Measurements from ENCODE around the gene GSTM2. TPM values are rescaled to one million over a fixed set of nuclear protein-coding genes. Genes with fewer than 3 reads are reported as not detected.

Gene GSTM2
- total RNA-seq, 1 experiment from 2014 or later: 14.9 TPM

GRCh38 chr1:109650609-109651008, 17.2 kb upstream of the GSTM2 start:
- Mint-ChIP-seq H3K4me1 (peaks cover 5 to 8% of the 10 kb centered on the region in 2 experiments; a peak in 3 of 4 replicates), H3K36me3 (ENCODE audit: insufficient read depth in 1 of 3, low read depth in 3 of 3) (no peaks in the 10 kb centered on the region; a peak in 1 of 7 replicates), H3K4me3 (no peak overlapping the region), H3K27me3 (ENCODE audit: low read depth) (peaks cover 44% of the 10 kb centered on the region), H3K27ac (no peak overlapping the region), H3K9me3 (peaks cover 5 to 11% of the 10 kb centered on the region in 2 experiments)
- peaks cover 2% of the 10 kb centered on the region for H3K23me2 ChIP-seq (ENCODE audit: insufficient read length, low read depth, low read length, poor library complexity, severe bottlenecking)
- H4K91ac ChIP-seq (ENCODE audit: insufficient read length, low read depth, low read length): no peak overlapping the region
- TF ChIP-seq CTCF (conservative IDR thresholded peaks at IDR 0.05): no peak
- WGBS (ENCODE audit: extremely low coverage, insufficient read length, low lambda C conversion rate): no CpG with 5 or more reads among the region's 3 CpGs
- no peak overlapping the region for H2BK20ac ChIP-seq (ENCODE audit: low read depth, low read length, poor library complexity, severe bottlenecking)
- no peak overlapping the region for H2BK5ac ChIP-seq (ENCODE audit: insufficient read length, low read length)
- H3K4me2 ChIP-seq (ENCODE audit: insufficient read depth, insufficient read length, low read length): no peak overlapping the region
- no peak overlapping the region for H3T11ph ChIP-seq (ENCODE audit: low read length)
- no peak overlapping the region for H2AFZ ChIP-seq (ENCODE audit: low read length)
- no peak overlapping the region for H3K18ac ChIP-seq (ENCODE audit: insufficient read length, low read depth, low read length)
- no peaks in the 10 kb centered on the region for H3K79me1 ChIP-seq (ENCODE audit: insufficient read depth, low read depth, low read length, poor library complexity, severe bottlenecking)
- H2AK5ac ChIP-seq (ENCODE audit: insufficient read length, low read length): no peak overlapping the region
- H3K4ac ChIP-seq (ENCODE audit: low read depth, low read length): no peak overlapping the region
- no peak overlapping the region for H3K56ac ChIP-seq (ENCODE audit: insufficient read length, low read depth, low read length)
- no peak overlapping the region for H4K8ac ChIP-seq (replicated peaks; ENCODE audit: insufficient read length, low read depth, low read length)
- H3K14ac ChIP-seq (ENCODE audit: insufficient read depth, low read length): no peak overlapping the region
- no peak overlapping the region for H4K5ac ChIP-seq (ENCODE audit: insufficient read length, low read depth, low read length)
- H3K23ac ChIP-seq (ENCODE audit: insufficient read length, low read depth, low read length): no peak overlapping the region
- H2BK120ac ChIP-seq (ENCODE audit: low read depth, low read length, poor library complexity, severe bottlenecking): no peak overlapping the region
- no peaks in the 10 kb centered on the region for H3K27me3 ChIP-seq (ENCODE audit: insufficient read depth, low read length)
- H3K27ac ChIP-seq (ENCODE audit: insufficient read length, low read depth, low read length): no peak overlapping the region
- no peak overlapping the region for H2BK15ac ChIP-seq (ENCODE audit: low read depth, low read length)
- no peaks in the 10 kb centered on the region for H4K20me1 ChIP-seq (ENCODE audit: control insufficient read depth, insufficient read depth, insufficient read length)
- no peak overlapping the region for H2BK12ac ChIP-seq (ENCODE audit: insufficient read length, low read depth, low read length)
- DNase-seq: no peak
- no peaks in the 10 kb centered on the region for H3K79me2 ChIP-seq (ENCODE audit: insufficient read depth, low read length)
- H3K4me1 ChIP-seq (ENCODE audit: insufficient read depth, low read length): no peaks in the 10 kb centered on the region
- no peaks in the 10 kb centered on the region for H3K9me3 ChIP-seq (ENCODE audit: control insufficient read depth, low read depth, low read length)
- no peak overlapping the region for H3K9ac ChIP-seq (ENCODE audit: extremely low read depth, insufficient read length, low read length)
